ENCODE results near the gene TIGD6.

The TIGD6 gene

DNA sequence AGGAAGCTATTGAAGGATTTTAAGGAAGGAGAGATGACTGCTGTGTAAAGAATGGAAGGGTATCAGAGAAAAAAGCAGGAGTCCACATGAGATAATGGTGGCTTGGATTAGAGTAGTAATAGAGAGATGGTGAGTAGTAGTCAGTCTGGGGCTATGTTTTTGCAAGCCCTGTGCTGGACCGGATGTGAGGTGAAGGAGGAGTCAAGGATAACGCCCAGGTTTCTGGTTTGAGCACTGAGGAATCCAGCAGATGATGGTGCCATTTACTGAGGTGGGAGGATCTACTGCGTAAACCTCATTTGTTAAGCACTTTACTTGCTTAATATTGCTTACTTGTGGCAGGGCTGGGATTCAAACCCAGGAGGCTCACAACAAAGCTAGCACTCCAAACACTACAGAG, 1.1 kb downstream of the TIGD6 start:
- TF ChIP-seq, protein P1, sequence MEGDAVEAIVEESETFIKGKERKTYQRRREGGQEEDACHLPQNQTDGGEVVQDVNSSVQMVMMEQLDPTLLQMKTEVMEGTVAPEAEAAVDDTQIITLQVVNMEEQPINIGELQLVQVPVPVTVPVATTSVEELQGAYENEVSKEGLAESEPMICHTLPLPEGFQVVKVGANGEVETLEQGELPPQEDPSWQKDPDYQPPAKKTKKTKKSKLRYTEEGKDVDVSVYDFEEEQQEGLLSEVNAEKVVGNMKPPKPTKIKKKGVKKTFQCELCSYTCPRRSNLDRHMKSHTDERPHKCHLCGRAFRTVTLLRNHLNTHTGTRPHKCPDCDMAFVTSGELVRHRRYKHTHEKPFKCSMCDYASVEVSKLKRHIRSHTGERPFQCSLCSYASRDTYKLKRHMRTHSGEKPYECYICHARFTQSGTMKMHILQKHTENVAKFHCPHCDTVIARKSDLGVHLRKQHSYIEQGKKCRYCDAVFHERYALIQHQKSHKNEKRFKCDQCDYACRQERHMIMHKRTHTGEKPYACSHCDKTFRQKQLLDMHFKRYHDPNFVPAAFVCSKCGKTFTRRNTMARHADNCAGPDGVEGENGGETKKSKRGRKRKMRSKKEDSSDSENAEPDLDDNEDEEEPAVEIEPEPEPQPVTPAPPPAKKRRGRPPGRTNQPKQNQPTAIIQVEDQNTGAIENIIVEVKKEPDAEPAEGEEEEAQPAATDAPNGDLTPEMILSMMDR (IDR thresholded peaks at IDR 0.05; ENCODE audit: low read depth, low read length), result no peak
- H3K4me3 ChIP-seq (replicated peaks in 1 of 2; ENCODE audit: low read depth in 2 of 2, low read length in 2 of 2), result peak overlapping the region; percentile 74 to 96
- DNase-seq (ENCODE audit: low read depth in 2 of 2), result no peak

DNA sequence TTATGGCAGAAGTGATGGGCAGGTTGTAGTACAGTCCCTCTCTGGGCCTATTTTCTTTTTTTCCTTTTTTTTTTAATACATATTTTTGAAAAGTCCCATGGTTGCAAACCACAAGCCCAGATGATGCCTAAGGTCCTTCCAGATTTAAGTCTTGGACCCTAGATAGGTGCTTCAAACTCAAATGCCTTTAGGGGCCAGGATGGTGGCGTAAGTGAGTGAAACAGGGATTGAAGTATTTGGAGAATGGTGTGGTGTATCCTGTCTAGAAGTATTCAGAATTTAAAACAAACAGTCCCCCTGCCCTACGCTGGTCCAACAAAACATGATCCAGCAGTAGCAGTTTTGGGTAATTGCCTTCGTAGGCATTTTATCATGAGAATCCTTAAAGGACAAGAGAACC, 2.2 kb downstream of the TIGD6 start:
- DNase-seq (ENCODE audit: low read depth in 2 of 2), result no peak
- TF ChIP-seq, protein P1 (IDR thresholded peaks at IDR 0.05; ENCODE audit: low read depth, low read length), result no peak

DNA sequence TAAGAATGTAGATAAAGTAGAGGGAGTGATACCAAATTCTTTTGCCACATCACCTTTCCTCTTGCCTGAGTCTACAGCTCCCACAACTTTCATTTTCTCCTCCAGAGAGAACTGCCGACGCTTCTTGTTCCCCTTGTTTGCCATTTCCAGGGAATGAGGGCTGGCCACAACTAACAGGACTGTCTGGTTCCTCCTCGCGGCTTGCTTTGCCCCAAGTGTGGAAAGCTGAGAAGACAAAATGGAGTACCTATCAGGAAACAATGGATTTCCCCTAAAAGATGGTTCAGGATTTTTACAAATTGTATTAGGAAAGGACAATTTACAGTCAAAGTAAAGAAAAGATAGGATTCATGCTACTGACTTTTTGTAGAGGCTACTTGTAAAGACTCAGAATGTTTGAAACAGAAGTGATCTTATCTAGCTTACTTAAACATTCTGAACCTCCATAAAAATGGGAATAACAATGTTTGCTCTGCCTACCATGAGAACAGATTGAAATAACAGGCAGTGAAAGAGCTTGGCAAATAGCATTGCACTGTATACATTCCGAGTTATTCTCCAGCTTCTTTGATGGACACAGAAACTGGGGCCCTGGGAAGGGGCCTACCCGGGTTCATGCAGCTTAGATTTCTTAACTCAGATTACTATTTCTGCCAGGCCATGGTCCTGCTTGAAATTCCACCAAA, 4.1 kb downstream of the TIGD6 start:
- DNase-seq (ENCODE audit: low read depth in 2 of 2), result no peak
- TF ChIP-seq, protein P1 (IDR thresholded peaks at IDR 0.05; ENCODE audit: low read depth, low read length), result no peak
- H3K4me3 ChIP-seq (replicated peaks in 1 of 2; ENCODE audit: low read depth in 2 of 2, low read length in 2 of 2), result no peak overlapping the region

More for the DNA sequence above, 2.2 kb downstream of the TIGD6 start:
- no peak overlapping the region for H3K4me3 ChIP-seq (replicated peaks in 1 of 2; ENCODE audit: low read depth in 2 of 2, low read length in 2 of 2)

DNA sequence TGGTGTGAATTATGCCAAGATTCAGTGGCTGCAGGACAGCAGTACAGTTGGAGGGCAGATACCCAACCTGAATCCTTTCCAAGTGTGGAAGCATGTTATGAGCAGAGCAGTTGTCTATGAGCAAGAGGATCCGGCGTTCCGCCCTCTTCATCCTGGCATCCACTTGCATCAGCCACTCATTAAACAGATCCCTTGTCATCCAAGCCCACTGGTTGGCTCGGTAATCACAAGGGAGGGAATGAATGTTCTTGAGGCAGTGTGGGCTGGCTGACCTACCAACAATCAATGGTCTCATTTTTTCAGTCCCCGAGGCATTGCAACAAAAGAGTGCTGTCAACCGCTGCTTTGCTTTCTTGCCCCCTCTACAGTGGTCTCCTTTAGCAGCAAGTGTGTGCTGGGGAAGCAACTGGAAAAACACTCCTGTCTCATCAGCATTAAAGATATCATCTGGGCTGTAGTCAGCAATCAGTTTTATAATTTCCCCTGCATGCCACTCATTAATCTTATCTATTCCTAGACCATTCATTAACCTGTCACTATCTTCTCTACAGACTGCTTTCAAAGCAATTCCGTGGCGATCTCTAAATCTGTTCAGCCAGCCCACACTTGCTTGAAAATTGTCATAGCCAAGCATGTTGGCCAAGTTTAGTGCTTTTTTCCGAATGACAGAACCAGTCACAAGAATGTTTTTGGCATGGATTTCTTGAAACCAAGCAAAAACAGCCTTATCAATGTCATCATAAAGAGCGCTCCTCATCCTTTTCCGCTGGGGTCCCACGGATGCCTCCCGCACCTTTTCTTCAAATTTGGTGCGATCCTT, 4.9 kb downstream of the TIGD6 start:
- TF ChIP-seq, protein P1 (IDR thresholded peaks at IDR 0.05; ENCODE audit: low read depth, low read length), result no peak
- no peak overlapping the region for H3K4me3 ChIP-seq (replicated peaks in 1 of 2; ENCODE audit: low read depth in 2 of 2, low read length in 2 of 2)
- no peak for DNase-seq (ENCODE audit: low read depth in 2 of 2)

DNA sequence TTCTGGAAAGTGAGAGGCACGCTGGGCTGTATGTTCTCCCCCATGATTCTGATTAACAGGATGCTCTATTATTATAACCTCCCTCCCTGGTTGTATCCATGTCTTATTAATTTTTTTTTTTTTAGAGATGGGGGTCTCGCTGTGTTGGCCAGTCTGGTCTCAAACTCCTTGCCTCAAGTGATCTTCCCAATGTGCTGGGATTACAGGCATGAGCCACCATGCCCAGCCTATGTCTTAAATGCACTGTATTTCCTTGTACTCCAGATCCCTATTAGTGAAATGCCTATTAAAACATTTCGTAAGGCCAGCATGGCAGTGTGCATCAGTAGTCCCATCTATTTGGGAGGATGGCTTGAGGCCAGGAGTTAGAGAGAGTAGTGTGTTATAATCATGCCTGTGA, 7.0 kb downstream of the TIGD6 start:
- no peak for DNase-seq (ENCODE audit: low read depth in 2 of 2)
- no peak overlapping the region for H3K4me3 ChIP-seq (replicated peaks in 1 of 2; ENCODE audit: low read depth in 2 of 2, low read length in 2 of 2)
- TF ChIP-seq, protein P1 (IDR thresholded peaks at IDR 0.05; ENCODE audit: low read depth, low read length), result no peak

DNA sequence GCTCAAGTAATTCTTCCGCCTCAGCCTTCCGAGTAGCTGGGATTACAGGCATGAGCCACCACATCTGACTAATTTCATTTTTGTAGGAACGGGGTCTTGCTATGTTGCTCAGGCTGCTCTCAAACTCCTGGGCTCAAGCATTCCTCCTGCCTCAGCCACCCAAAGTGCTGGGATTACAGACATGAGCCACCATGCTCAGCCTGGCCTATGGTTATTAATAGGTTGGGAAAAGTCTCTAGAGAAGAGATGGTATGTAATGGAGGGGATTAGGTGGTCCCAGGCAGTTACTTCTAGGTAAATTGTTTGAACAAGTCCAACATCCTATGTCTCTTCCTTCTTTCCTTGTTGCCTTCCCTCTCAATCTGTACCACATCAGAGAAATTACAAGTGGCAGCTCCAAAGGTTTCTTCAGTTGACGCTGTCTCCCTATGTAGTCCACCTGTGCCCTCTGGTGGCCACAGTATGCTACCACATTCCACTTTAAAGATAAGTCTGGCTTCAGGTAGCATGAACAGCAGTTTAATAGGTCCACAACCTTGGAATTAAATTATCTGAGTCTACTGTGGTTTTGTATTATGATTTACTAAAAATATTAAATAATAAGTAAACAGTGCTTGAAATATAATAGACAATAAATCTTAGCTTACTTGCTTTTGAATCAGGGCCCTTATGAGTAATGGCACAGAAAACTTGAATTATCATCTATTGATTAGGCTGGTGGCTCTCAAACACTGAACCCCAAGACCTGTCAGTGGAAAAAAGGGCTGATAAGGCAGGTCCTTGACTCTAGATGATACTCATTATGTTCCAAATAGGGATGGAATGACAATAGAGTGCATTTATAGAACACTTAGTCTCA, 9.7 kb downstream of the TIGD6 start:
- no peak overlapping the region for H3K4me3 ChIP-seq (replicated peaks in 1 of 2; ENCODE audit: low read depth in 2 of 2, low read length in 2 of 2)
- TF ChIP-seq, protein P1 (IDR thresholded peaks at IDR 0.05; ENCODE audit: low read depth, low read length), result peak; percentile 91
- peak; percentile 83 to 85 for DNase-seq (ENCODE audit: low read depth in 2 of 2)
